Testis (tissue), 2 donors: ENCODE results near the gene ZNRF2.

Experiments
- CTCF ChIP-seq, 3 experiments: fragments of 450-650 bp in 2 of 3; fragments of 200-600 bp in 1 of 3; sonication (generic) in 1 of 3; IDR thresholded peaks; one replicate each; pipeline ENCODE4 v1.5.1; 2016 to 2019; ENCODE audit warnings: antibody characterized with exemption in 3 of 3, mild to moderate bottlenecking in 2 of 3, moderate library complexity in 1 of 3
- POLR2A ChIP-seq: fragments of 450-650 bp; IDR thresholded peaks from one replicate; pipeline ENCODE4 v1.6.1; 2017; ENCODE audit warnings: antibody characterized with exemption, mild to moderate bottlenecking, moderate library complexity

- no peak for TF ChIP-seq CTCF (IDR thresholded peaks at IDR 0.05)
- TF ChIP-seq POLR2A, result no peak
These were observed 22.6 kb downstream of the ZNRF2 start for GRCh38 chr7:30306976-30307375.
